Measurements from ENCODE around the gene TPD52L1. TPM values are rescaled to one million over a fixed set of nuclear protein-coding genes. Genes with fewer than 3 reads are reported as not detected.

The TPD52L1 gene
- total and polyA plus RNA-seq, 2 of the 4 experiments (the other 2 are of a cell fraction): 10.2 to 13.5 TPM

GRCh38 chr6:125107896-125108295, 45.7 kb upstream of the TPD52L1 start:
- Histone ChIP-seq H3K23ac (ENCODE audit: low read depth, low read length) (no peak overlapping the region), H3K4me2 (ENCODE audit: low read depth, low read length) (no peak overlapping the region), H2BK5ac (ENCODE audit: low read depth, low read length, poor library complexity, severe bottlenecking) (no peak overlapping the region), H2BK20ac (ENCODE audit: low read depth, low read length) (no peak overlapping the region), H4K8ac (ENCODE audit: low read depth in 2 of 2, low read length in 2 of 2) (no peak overlapping the region), H3K4me3 (ENCODE audit: insufficient read depth, low read depth, low read length) (no peak overlapping the region), H3K27me3 (ENCODE audit: control insufficient read depth, insufficient read depth, low read length) (no peaks in the 10 kb centered on the region), H2AFZ (replicated peaks; ENCODE audit: low read length, poor library complexity) (no peak overlapping the region), H3K56ac (ENCODE audit: extremely low read depth, insufficient read depth, low read length) (no peak overlapping the region), H2AK9ac (replicated peaks; ENCODE audit: low read depth, low read length, poor library complexity) (no peak overlapping the region), H3K9me1 (ENCODE audit: insufficient read depth, low read length) (no peaks in the 10 kb centered on the region; the same call in none of the 2 replicates), H2BK15ac (ENCODE audit: low read depth, low read length) (no peak overlapping the region), H2AK5ac (ENCODE audit: low read depth, low read length) (no peak overlapping the region), H3K9ac (ENCODE audit: low read depth, low read length) (no peak overlapping the region), H3K36me3 (ENCODE audit: control insufficient read depth, insufficient read depth, low read length) (no peaks in the 10 kb centered on the region), H4K91ac (ENCODE audit: insufficient read depth, low read depth, low read length) (no peak overlapping the region), H3K27ac (ENCODE audit: insufficient read depth, low read length) (no peak overlapping the region), H3K9me3 (ENCODE audit: control insufficient read depth, insufficient read depth, low read length) (peaks cover 15% of the 10 kb centered on the region), H2BK120ac (ENCODE audit: low read depth, low read length) (no peak overlapping the region), H3K4me1 (ENCODE audit: control insufficient read depth, insufficient read depth, low read length) (peaks cover 7% of the 10 kb centered on the region), H3K79me1 (ENCODE audit: low read depth in 1 of 2, low read length in 2 of 2) (no peaks in the 10 kb centered on the region), H3K18ac (ENCODE audit: low read depth, low read length) (no peak overlapping the region), H4K20me1 (ENCODE audit: insufficient read depth, low read length) (no peaks in the 10 kb centered on the region), H3K4ac (ENCODE audit: low read depth, low read length) (no peak overlapping the region), H4K5ac (ENCODE audit: low read depth, low read length) (no peak overlapping the region), H3K14ac (replicated peaks; ENCODE audit: low read depth, low read length) (no peak overlapping the region)
- DNase-seq (peak; percentile 43), ATAC-seq (ENCODE audit: low read depth) (no peak)
- ChIA-PET POLR2A (ENCODE audit: unreplicated experiment) (no interaction called here), CTCF (no interaction called here)
- TF ChIP-seq CHD1 (IDR thresholded peaks at IDR 0.05; ENCODE audit: low read depth, low read length) (no peak), FOS (IDR thresholded peaks at IDR 0.05; ENCODE audit: low read depth, low read length) (no peak), RFX5 (IDR thresholded peaks at IDR 0.05; ENCODE audit: low read depth, low read length) (no peak), CEBPB (IDR thresholded peaks at IDR 0.05; ENCODE audit: low read depth, low read length) (no peak), MAFK (IDR thresholded peaks at IDR 0.05; ENCODE audit: low read depth, low read length) (no peak), POLR2A (IDR thresholded peaks at IDR 0.05; ENCODE audit: low read depth, low read length) (no peak), SMC3 (IDR thresholded peaks at IDR 0.05; ENCODE audit: low read depth, low read length) (no peak)
- in situ Hi-C loops (cut with MboI; ENCODE audit: low sequenced_read_pairs) (loop anchor here (25.0 kb wide), 1 partner anchor 146 kb away; the partner anchor contains the start of gene RNF217), dilution Hi-C loops (cut with HindIII; ENCODE audit: low sequenced_read_pairs, unreplicated experiment) (no loop called here), intact Hi-C loops (cut with micrococcal nuclease) (no loop called here)
- BruUV-seq (replicated peaks): no TSS peak
- WGBS, 2 experiments (ENCODE audit: extremely low coverage in 2 of 2, insufficient read length in 1 of 2): no CpG with 5 or more reads among the region's 3 CpGs

Data from IMR-90 (cell line).